Stimulated activated naive B cell treated with anti-CD40 and anti-IgM and Interleukin-4, amounts not matched to agents 10 μg/mL and 1 μg/mL and 100 μg/mL, for 72 hours (primary cell): ENCODE results near the gene CWC22.
A peak's percentile ranks its signal among the peaks of the same experiment; 100 is the strongest.
"Not testable (repeated sequence)": the region's sequence is repeated elsewhere in the genome, so short reads cannot be mapped to it uniquely, and the experiment has no call there.

Source experiments
- ATAC-seq, 2 donors: fragments of 150-1000 bp; cut with Tn5 transposase; replicated peaks; 2 replicates each; pipeline ENCODE4 v1.10.0; 2021; ENCODE audit warnings: moderate library complexity in 1 of 2
- DNase-seq: peaks from one replicate; pipeline ENCODE4 v3.0.0; 2021
- H3K27ac Mint-ChIP-seq: one replicate; pipeline ENCODE4 v1.8.0; 2022; ENCODE audit warnings: mild to moderate bottlenecking, mixed read lengths
- H3K27me3 Mint-ChIP-seq, 2 donors: one replicate each; pipeline ENCODE4 v1.8.0; 2022; ENCODE audit warnings: mixed read lengths in 2 of 2
- H3K36me3 Mint-ChIP-seq, 2 donors: one replicate each; pipeline ENCODE4 v1.8.0; 2022; ENCODE audit warnings: mixed read lengths in 2 of 2, mild to moderate bottlenecking in 1 of 2
- H3K4me1 Mint-ChIP-seq, 2 donors: one replicate each; pipeline ENCODE4 v1.8.0; 2022; ENCODE audit warnings: mixed read lengths in 2 of 2, mild to moderate bottlenecking in 1 of 2
- H3K4me3 Mint-ChIP-seq, 2 donors: one replicate each; pipeline ENCODE4 v1.8.0; 2022; ENCODE audit warnings: mild to moderate bottlenecking in 2 of 2, mixed read lengths in 2 of 2, moderate library complexity in 1 of 2
- H3K9me3 Mint-ChIP-seq, 2 donors: one replicate each; pipeline ENCODE4 v1.8.0; 2022; ENCODE audit warnings: mixed read lengths in 2 of 2, mild to moderate bottlenecking in 1 of 2

The CWC22 gene

DNA sequence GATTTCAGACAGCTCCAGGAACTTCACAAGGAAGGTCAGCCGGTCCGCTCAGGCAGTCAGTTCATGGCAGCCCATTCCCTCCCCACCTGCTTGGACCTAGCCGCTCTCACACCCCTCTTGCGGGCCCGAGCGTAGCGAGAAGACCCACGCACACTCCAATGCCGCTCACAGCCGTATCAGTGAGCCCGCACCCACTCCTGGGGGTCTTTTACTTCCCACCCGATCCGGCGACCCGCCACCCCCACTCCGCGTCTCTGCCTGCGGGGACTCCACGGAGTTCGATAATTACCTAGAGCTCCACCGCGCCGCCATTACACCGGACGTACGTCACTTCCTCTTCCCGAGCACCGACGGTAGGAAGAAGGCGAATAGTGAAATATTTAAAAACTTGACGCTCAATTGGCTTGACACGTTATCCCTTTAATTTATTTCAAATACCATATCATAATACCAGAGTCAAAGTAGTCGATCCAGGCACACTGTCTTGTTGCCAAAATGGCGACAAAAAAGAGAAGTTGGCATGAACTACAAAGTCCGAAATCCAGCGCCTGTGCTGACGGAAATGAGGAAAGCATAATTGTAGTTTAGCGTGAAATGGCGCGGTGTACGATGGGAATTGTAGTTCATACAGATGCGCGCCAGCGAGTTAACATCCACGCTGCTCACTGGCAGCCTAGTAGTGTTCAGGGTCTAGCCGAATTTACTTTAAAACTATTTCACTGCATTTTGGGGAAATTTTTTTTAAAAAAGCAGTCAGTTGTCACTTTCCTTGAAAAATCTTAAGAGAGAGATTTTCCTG, at the start of gene CWC22:
CWC22 (minus strand) TSS at position 517 of the 799 bp plus-strand sequence. CDS start 13,956 bp downstream, outside the sequence.
- DNase-seq (peak; percentile 83), ATAC-seq (peak; percentile 96 to 97)
- H3K36me3 Mint-ChIP-seq, result peaks cover 4 to 15% of the 10 kb centered on the region in 2 donors
- H3K4me3 Mint-ChIP-seq, result peak within 1 kb of the TSS; percentile 96 to 99
- H3K27me3 Mint-ChIP-seq, result no peaks in the 10 kb centered on the region
- peak within 1 kb of the TSS; percentile 100 for H3K27ac Mint-ChIP-seq
- H3K4me1 Mint-ChIP-seq, result peaks cover 23 to 47% of the 10 kb centered on the region in 2 donors
- H3K9me3 Mint-ChIP-seq, result no peaks in the 10 kb centered on the region

DNA sequence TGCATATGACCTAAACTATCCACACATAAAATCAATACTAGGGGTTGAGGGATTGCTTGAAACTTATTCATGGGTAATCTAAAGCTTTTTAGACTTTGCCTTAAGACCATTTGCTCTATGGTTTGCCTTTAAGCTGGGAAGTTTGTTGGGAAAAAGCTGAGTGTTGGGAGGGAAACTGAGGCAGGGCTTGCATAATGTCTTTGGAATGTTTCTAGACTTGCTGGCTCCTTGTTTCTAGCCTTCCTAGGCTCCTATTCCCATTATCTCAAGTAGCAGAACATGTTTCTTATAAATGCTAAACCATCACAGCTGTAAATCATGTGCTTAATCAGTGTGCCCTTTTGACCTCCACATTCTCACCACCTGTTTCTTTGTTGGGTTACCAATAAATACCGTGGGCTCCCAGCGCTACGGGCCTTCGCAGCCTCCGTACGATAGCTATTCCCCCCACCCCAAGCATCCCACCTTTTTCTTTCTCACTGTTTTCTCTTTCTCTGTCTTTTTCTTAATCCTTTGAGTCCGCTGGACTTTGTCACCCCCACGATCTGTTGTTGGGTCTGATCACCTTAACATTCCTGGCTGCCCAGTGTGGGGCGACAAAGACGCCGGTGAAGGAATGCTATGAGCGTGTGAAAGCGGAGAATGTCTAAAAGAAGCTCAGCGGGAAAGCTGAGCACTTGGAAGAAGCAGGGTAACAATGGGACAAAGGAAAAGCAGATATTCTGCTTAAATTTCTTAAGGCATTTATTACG, 49.4 kb upstream of the CWC22 start:
- H3K36me3 Mint-ChIP-seq, result no peaks in the 10 kb centered on the region
- DNase-seq (no peak), ATAC-seq (no peak)
- peaks cover 5 to 15% of the 10 kb centered on the region in 2 donors for H3K27me3 Mint-ChIP-seq
- H3K4me1 Mint-ChIP-seq, result no peaks in the 10 kb centered on the region
- peaks cover 0 to 7% of the 10 kb centered on the region in 2 donors for H3K9me3 Mint-ChIP-seq
- H3K27ac Mint-ChIP-seq, result no peak overlapping the region
- H3K4me3 Mint-ChIP-seq, result no peak overlapping the region

DNA sequence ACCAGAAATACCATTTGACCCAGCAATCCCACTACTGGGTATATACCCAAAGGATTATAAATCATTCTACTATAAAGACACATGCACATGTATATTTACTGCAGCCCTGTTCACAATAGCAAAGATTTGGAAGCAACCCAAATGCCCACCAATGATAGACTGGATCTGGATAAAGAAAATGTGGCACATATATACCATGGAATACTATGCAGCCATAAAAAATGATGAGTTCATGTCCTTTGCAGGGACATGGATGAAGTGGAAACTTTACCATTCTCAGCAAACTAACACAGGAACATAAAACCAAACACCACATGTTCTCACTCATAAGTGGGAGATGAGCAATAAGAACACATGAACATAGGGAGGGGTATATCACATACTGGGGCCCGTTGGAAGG, 47.5 kb upstream of the CWC22 start:
- not testable (repeated sequence) for H3K36me3 Mint-ChIP-seq, H3K27ac Mint-ChIP-seq, H3K4me1 Mint-ChIP-seq, H3K9me3 Mint-ChIP-seq, DNase-seq, H3K4me3 Mint-ChIP-seq, ATAC-seq
- peaks cover 11 to 14% of the 10 kb centered on the region in 2 donors for H3K27me3 Mint-ChIP-seq

DNA sequence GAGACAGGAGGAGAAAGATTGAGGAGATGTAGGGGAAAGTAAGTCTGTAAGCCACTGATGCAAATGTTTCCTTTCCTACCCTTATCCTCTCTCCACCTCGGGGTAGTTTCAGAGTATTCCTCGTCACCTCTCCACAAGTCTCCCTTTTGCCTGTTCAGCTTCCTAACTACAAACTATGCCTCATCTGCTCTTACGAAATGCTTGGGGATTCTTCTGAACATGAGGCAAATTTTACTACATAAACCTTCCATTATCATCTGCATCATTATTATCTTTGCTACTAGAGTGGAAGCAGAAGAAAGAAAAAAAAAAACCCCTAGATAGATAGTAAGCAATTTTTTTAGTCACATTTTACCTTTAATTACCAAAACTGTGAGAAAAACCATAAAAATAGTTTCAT, 43.1 kb upstream of the CWC22 start:
- DNase-seq (no peak), ATAC-seq (no peak)
- Mint-ChIP-seq H3K36me3 (no peaks in the 10 kb centered on the region), H3K4me1 (no peaks in the 10 kb centered on the region), H3K27ac (no peak overlapping the region), H3K27me3 (peaks cover 20 to 21% of the 10 kb centered on the region in 2 donors), H3K4me3 (no peak overlapping the region), H3K9me3 (peaks cover 0 to 7% of the 10 kb centered on the region in 2 donors)

DNA sequence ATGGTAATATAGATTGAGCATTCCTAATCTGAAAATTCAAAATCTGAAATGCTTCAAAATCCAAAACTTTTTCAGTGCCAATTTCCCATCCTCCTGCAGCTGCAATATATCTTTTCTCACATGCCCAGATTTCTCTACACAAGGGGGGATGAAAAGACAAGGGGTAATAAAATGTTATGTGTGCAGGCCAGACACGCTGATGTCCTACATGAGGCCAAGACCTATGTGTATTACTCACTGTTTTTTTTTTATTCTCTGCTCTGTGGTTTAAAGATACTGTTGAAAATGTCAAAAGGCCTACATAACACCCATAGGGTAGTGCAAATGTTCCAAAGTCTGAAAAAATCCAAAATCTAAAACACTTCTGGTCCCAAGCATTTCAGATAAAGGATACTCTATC, 41.2 kb upstream of the CWC22 start:
- no peak overlapping the region for H3K4me3 Mint-ChIP-seq
- no peak for DNase-seq
- no peaks in the 10 kb centered on the region for H3K36me3 Mint-ChIP-seq
- no peaks in the 10 kb centered on the region for H3K4me1 Mint-ChIP-seq
- ATAC-seq, result no peak
- H3K27me3 Mint-ChIP-seq, result peaks cover 28 to 31% of the 10 kb centered on the region in 2 donors
- no peaks in the 10 kb centered on the region for H3K9me3 Mint-ChIP-seq
- no peak overlapping the region for H3K27ac Mint-ChIP-seq

DNA sequence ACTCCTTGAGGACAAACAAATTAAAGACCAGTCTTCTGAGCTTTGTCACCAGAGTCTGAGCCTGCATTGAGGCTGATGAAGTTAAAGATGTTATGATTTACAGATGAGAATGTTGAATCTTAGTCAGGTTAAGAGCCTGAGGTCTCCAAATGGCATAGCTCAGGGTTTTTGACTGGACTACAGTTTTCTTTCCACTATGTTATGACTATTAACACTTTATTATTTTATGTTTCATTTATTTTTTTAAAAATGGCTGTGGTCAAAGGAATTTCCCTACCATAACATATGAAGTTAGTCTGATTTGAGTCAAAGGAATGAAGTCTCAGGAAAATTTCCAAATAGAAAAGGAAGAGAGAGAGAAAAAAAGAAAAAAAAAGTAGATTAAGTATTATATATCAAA, 39.7 kb upstream of the CWC22 start:
- no peaks in the 10 kb centered on the region for H3K9me3 Mint-ChIP-seq
- DNase-seq (no peak), ATAC-seq (no peak)
- H3K36me3 Mint-ChIP-seq, result no peaks in the 10 kb centered on the region
- no peaks in the 10 kb centered on the region for H3K4me1 Mint-ChIP-seq
- no peak overlapping the region for H3K27ac Mint-ChIP-seq
- H3K4me3 Mint-ChIP-seq, result no peak overlapping the region
- peaks cover 26 to 33% of the 10 kb centered on the region in 2 donors for H3K27me3 Mint-ChIP-seq

DNA sequence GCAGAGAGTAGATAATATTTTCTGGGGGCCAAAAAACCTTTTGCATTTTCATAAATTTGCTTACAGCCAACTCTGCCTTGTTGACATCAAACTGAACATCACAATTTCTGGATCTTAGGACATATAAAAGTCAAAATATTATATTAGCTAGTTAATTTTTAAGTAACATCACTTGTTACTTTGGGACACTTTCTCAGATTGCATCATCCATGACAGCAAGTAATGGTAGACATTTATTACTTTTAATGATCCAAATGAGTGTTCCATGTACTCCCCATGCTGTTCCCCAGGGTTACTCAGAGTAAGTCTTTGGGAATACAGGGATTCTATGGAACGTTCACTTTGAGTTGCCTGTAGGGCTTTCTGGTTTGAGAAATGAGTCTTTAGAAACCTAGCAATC, 39.1 kb upstream of the CWC22 start:
- ATAC-seq (no peak), DNase-seq (no peak)
- no peaks in the 10 kb centered on the region for H3K36me3 Mint-ChIP-seq
- H3K27ac Mint-ChIP-seq, result no peak overlapping the region
- no peaks in the 10 kb centered on the region for H3K4me1 Mint-ChIP-seq
- H3K27me3 Mint-ChIP-seq, result peaks cover 28 to 35% of the 10 kb centered on the region in 2 donors
- H3K4me3 Mint-ChIP-seq, result no peak overlapping the region
- H3K9me3 Mint-ChIP-seq, result no peaks in the 10 kb centered on the region

DNA sequence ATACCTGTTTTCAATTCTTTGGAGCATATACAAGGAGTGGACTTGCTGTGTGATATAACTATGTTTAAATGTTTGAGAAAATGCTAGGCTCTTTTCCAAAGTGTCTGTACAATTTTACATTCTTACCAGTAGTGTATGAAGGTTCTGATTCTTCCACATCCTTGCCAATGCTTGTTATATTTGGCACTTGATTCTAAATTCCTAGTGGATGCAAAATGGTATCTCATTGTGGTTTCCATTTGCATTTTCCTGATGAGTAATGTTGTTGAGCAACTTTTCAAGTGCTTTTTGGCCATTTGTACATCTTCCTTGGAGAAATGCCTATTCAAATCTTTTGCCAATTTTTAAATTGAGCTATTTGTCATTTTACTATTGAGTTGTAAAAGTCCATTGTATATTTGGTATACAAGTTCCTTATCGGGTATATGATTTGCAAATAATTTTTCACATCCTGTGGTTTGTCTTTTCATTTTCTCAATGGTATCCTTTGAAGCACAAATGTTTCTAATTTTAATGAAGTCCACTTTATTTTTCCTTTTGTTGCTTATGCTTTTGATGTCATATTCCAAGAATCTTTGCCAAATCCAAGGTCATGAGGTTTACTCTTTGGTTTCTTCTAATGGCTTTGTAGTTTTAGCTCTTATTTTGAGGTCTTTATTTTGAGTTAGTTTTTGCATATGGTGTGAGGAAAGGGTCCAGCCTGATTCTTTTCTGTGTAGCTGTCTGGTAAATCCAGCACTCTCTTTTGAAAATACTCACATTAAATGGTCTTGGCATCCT, 33.2 kb upstream of the CWC22 start:
- H3K9me3 Mint-ChIP-seq, result no peaks in the 10 kb centered on the region
- ATAC-seq, result no peak

DNA sequence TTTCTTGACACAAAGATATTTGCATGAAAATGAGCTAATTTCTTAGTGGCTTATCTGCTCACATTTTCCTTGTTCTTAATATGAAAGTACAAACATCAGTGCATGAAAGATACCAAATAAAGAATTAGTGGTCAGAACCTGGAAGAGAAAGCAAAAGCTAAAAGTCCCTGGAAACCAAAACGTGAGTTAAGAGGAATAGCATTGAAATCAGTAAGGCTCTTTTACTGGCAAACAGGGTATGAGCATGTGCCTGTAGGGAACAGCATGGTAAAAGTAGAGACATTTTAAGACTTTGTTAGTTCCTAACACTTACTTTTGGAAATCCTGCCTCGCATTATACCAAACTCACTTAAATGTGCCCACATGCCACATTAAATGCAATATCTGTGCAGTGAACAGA, 31.9 kb upstream of the CWC22 start:
- Mint-ChIP-seq H3K4me1 (no peaks in the 10 kb centered on the region), H3K9me3 (no peaks in the 10 kb centered on the region), H3K4me3 (no peak overlapping the region), H3K36me3 (no peaks in the 10 kb centered on the region), H3K27ac (no peak overlapping the region), H3K27me3 (peaks cover 22 to 42% of the 10 kb centered on the region in 2 donors)
- DNase-seq, result no peak
- ATAC-seq, result no peak

More for the DNA sequence above, 33.2 kb upstream of the CWC22 start:
- Mint-ChIP-seq H3K27ac (no peak overlapping the region), H3K4me3 (no peak overlapping the region), H3K27me3 (peaks cover 22 to 47% of the 10 kb centered on the region in 2 donors), H3K36me3 (no peaks in the 10 kb centered on the region), H3K4me1 (no peaks in the 10 kb centered on the region)
- no peak for DNase-seq

DNA sequence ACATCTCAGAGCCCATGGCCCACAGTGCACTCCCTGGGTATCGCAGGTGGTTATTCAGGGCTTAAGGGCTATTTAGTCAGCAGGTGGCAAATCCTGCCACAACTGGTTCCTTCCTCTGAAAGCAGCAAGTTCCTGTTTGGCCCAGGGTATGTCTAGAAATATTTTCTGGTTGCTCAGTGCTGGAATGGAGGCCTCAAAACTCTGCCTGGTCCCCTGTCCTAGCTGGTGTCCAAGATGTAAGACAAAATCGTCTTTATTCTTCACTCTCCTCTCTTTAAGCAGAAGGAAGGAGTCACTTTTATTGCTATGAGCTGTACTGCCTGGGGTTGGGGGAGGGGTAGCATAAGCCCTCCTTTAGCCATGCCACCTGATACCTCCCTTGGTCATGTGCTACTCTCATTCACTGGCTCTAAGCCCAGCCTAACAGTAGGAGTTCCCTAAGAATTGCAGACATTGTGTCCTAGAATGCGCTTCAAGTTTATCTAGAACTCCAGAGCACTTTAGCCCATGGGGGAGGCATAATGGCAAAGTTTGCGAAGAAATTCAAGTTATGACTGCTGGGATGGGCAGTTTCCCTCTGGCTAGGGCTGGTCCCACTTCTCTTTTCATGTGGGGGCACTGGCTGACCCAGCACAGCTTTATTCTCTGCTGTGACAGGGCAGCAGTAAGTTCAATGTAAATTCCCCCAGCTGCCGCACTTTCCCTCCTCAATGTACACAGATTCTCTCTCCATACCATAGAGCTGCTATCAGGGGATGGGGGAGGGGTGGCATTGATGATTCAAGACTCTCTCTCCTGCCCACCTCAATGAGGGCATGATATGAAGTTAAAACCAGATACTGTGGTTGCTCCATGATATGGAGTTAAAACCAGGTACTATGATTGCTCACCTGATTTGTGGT, 27.1 kb upstream of the CWC22 start:
- H3K9me3 Mint-ChIP-seq, result peaks cover 0 to 8% of the 10 kb centered on the region in 2 donors
- no peak overlapping the region for H3K4me3 Mint-ChIP-seq
- peaks cover 12 to 34% of the 10 kb centered on the region in 2 donors for H3K27me3 Mint-ChIP-seq
- H3K36me3 Mint-ChIP-seq, result peaks cover 0 to 4% of the 10 kb centered on the region in 2 donors
- ATAC-seq (no peak), DNase-seq (no peak)
- H3K4me1 Mint-ChIP-seq, result no peaks in the 10 kb centered on the region
- H3K27ac Mint-ChIP-seq, result no peak overlapping the region

DNA sequence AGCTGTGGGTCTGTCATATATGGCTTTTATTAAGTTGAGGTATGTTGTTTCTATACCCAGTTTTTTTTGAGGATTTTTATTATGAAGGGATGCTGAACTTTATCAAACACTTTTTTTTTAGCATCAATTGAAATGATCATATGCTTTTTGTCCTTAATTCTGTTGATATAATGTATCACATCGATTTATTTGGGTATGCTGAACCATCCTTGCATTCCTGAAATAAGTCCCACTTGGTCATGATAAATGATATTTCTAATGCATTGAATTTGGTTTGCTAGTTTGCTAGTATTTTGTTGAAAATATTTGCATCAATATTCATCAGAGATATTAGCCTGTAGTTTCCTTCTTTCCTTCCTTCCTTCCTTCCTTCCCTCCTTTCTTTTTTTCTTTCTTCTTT, 22.5 kb upstream of the CWC22 start:
- DNase-seq, result no peak
- H3K4me1 Mint-ChIP-seq, result no peaks in the 10 kb centered on the region
- H3K27ac Mint-ChIP-seq, result no peak overlapping the region
- no peak overlapping the region for H3K4me3 Mint-ChIP-seq
- H3K27me3 Mint-ChIP-seq, result peaks cover 5 to 26% of the 10 kb centered on the region in 2 donors
- ATAC-seq, result no peak
- H3K9me3 Mint-ChIP-seq, result peaks cover 0 to 13% of the 10 kb centered on the region in 2 donors
- H3K36me3 Mint-ChIP-seq, result peaks cover 0 to 4% of the 10 kb centered on the region in 2 donors

DNA sequence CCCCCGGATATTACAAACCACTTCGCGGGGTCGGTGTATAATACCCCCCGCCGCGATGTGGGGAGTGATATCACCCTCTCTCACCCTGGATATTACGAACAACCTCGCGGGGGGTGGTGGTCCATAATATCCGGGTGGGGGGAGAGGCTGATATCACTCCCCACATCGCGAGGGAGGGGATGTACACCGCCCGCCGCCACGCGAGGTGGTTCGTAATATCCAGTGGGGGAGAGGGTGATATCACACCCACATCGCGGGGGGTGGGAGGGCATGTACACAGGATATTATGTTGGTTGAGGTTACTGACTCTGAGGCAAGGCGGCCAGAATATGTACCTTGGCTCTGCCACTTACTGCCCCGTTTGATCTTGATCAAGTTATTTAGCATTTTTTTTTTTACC, 14.8 kb upstream of the CWC22 start:
- Mint-ChIP-seq H3K9me3 (peaks cover 0 to 2% of the 10 kb centered on the region in 2 donors), H3K4me3 (no peak overlapping the region), H3K27ac (no peak overlapping the region), H3K27me3 (peaks cover 11 to 16% of the 10 kb centered on the region in 2 donors), H3K4me1 (no peaks in the 10 kb centered on the region), H3K36me3 (no peaks in the 10 kb centered on the region)
- ATAC-seq (no peak), DNase-seq (no peak)

DNA sequence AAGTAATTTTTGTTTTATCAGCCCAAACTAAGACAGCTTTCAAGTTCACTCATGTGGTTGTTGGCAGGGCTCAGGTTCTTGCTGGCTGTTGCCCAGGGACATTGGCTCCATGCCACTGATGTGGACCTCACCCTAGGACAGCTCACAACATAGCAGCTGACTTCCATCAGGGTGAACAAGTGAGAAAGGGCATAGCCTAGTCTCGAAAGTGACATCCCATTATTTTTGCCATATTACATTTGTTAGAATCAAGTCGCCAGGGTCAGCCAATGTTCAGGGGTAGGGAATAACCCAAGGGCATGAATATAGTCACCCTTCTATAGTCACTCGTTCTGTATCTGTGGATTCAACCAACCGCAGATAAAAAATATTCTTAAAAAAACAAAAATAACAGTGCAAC, 10.7 kb upstream of the CWC22 start:
- H3K27me3 Mint-ChIP-seq, result peaks cover 8 to 12% of the 10 kb centered on the region in 2 donors
- H3K36me3 Mint-ChIP-seq, result no peaks in the 10 kb centered on the region
- no peak overlapping the region for H3K4me3 Mint-ChIP-seq
- H3K9me3 Mint-ChIP-seq, result no peaks in the 10 kb centered on the region
- ATAC-seq, result no peak
- no peak overlapping the region for H3K27ac Mint-ChIP-seq
- H3K4me1 Mint-ChIP-seq, result no peaks in the 10 kb centered on the region
- no peak for DNase-seq
